Ovary (tissue), 9 donors: ENCODE measurements around the gene CLEC4A. TPM values are rescaled to one million over a fixed set of nuclear protein-coding genes. Genes with fewer than 3 reads are reported as not detected.
"Not testable (repeated sequence)": the region's sequence is repeated elsewhere in the genome, so short reads cannot be mapped to it uniquely, and the experiment has no call there.

Experiments
- DNase-seq, 5 donors: peaks; one replicate each; pipeline ENCODE4 v3.0.0-alpha.2; 2019 to 2020
- H3K27ac ChIP-seq, 2 donors: fragments of 200-600 bp; one replicate each; pipeline versions ENCODE4 v1.5.1 to v1.8.0; 2019 to 2022
- H3K27me3 ChIP-seq: fragments of 200-600 bp; one replicate; pipeline ENCODE4 v1.8.0; 2022
- H3K36me3 ChIP-seq: fragments of 200-600 bp; sonication (generic); one replicate; pipeline ENCODE4 v1.5.1; 2019
- H3K4me1 ChIP-seq: one replicate; pipeline ENCODE4 v1.8.1; 2013; ENCODE audit warnings: mild to moderate bottlenecking, moderate library complexity; ENCODE audit not compliant: insufficient read depth
- H3K4me3 ChIP-seq: fragments of 200-600 bp; sonication (generic); one replicate; pipeline ENCODE4 v1.5.1; 2017
- H3K9me3 ChIP-seq, 2 donors: fragments of 200-600 bp in 1 of 2; sonication (generic) in 1 of 2; one replicate each; pipeline versions ENCODE4 v1.5.1 to v1.8.1; 2013 to 2019; ENCODE audit warnings: mild to moderate bottlenecking in 1 of 2, moderate library complexity in 1 of 2
- CTCF ChIP-seq, 3 donors: fragments of 450-650 bp in 2 of 3; fragments of 200-600 bp in 1 of 3; IDR thresholded peaks; one replicate each; pipeline versions ENCODE4 v1.5.1 to v1.8.0; 2016 to 2022; ENCODE audit warnings: antibody characterized with exemption in 3 of 3, mild to moderate bottlenecking in 1 of 3
- EP300 ChIP-seq: sonication (generic); formaldehyde crosslinking; IDR thresholded peaks from one replicate; pipeline ENCODE4 v1.6.1; 2017; ENCODE audit warnings: antibody characterized with exemption
- POLR2A ChIP-seq: fragments of 450-650 bp; IDR thresholded peaks from one replicate; pipeline ENCODE4 v1.6.1; 2017; ENCODE audit warnings: antibody characterized with exemption, mild to moderate bottlenecking, moderate library complexity
- WGBS, 3 donors: extraction: QIAGEN DNeasy Blood & Tissue Kit in 1 of 3; methylation state at CpG; one replicate each; pipeline versions ENCODE4 v1.1.5 to v1.1.7; 2013 to 2017; 5-methylcytosine and 5-hydroxymethylcytosine counted together
- intact Hi-C, 4 donors: fragments of 100-400 bp; cut with DNase I; formaldehyde crosslinking; loops; one replicate each; pipeline versions ENCODE4 v1.11.0 to v1.15.1; 2022 to 2023
- polyA plus RNA-seq, 2 donors: library from polyadenylated mRNA; stranded (reverse); fragments of 200-250 nt in 1 of 2; fragments of 350-450 nt in 1 of 2; fragmentation: Illumina TruSeq in 1 of 2; extraction: RNeasy Lipid Tissue Mini Kit (QIAGEN cat#74804) in 1 of 2; gene quantifications; one replicate each; pipeline ENCODE4 v1.2.3, GENCODE V29; 2013 to 2014
- total RNA-seq, 7 donors: library from RNA; depleted of rRNA in 2 of 7; stranded (reverse); fragments of >200 nt in 2 of 7; fragmentation: NEBNext Ultra II Directional in 3 of 7; extraction: Animal tissue kit (Norgen Biotek cat#: 25700) in 3 of 7; gene quantifications; one replicate each; pipeline versions ENCODE4 v1.1.0 to v1.2.4, GENCODE V29; 2016 to 2023
- donor health status: DM: no; HTN: no; CAD: no; lungs with moderate emphysema.
- donor health status: DM: no; HTN: no; CAD: no.
- donor health status: Bipolar disorder and iron deficiency.
- donor health status: DM: yes; HTN: yes; CAD: no.
- donor health status: DM: no; HTN: no; CAD: no.
- donor health status: DM: yes; HTN: yes; CAD: no.

Gene CLEC4A
- total and polyA plus RNA-seq, 9 donors = 0.96 to 3.6 (median 1.8) TPM; not detected in 1

- Histone ChIP-seq H3K27me3 (no peaks in the 10 kb centered on the region), H3K27ac (no peak within 1 kb of the TSS), H3K9me3 (no peaks in the 10 kb centered on the region), H3K36me3 (no peaks in the 10 kb centered on the region), H3K4me1 (no peaks in the 10 kb centered on the region), H3K4me3 (no peak within 1 kb of the TSS)
- DNase-seq = no peak
- WGBS, 3 donors = 63 to 78% (median 72%) methylated on average over 3 of the region's 3 CpGs
- TF ChIP-seq POLR2A = no peak
- TF ChIP-seq EP300 = no peak
- TF ChIP-seq CTCF (IDR thresholded peaks at IDR 0.05) = no peak
- intact Hi-C loops = no loop called here
These were observed 33.4 kb downstream of the CLEC4A start, which contains the start of gene ZNF705A for GRCh38 chr12:8156845-8157244. ZNF705A (plus strand) TSS chr12:8157015; CDS start chr12:8172626, 15,611 bp downstream.

GRCh38 chr12:8157484-8158198, 34.2 kb downstream of the CLEC4A start:
- no peaks in the 10 kb centered on the region for H3K9me3 ChIP-seq
- H3K27ac ChIP-seq = no peak overlapping the region

DNA sequence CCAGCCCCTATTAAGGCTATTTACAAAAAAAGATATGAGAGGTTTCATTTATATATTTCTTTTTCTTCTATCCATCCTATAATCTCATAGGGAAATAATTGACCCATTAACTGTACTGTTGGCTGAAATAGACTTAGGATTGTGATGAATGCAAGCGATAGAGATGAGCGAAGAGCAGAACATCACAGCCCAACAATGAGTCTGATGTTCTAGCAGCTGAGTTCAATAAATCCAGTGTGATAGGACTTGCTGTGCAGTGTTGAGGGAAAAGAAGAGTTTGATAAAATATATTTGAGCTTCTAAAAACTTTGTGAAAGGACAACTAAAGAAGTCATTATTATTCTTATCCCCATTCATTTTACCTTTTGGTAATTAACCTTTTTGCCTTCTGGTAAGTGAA, 49.5 kb downstream of the CLEC4A start:
- 94% methylated on average over 2 of the region's 2 CpGs for WGBS, 3 donors
- H3K27ac ChIP-seq, H3K27me3 ChIP-seq, H3K4me3 ChIP-seq, H3K9me3 ChIP-seq, H3K4me1 ChIP-seq, H3K36me3 ChIP-seq, intact Hi-C loops, DNase-seq: not testable (repeated sequence)

More at GRCh38 chr12:8157484-8158198, 34.2 kb downstream of the CLEC4A start:
- Histone ChIP-seq H3K36me3 (no peaks in the 10 kb centered on the region), H3K4me1 (no peaks in the 10 kb centered on the region), H3K4me3 (no peak overlapping the region), H3K27me3 (no peaks in the 10 kb centered on the region)
- intact Hi-C loops = no loop called here
- no peak for DNase-seq
- no peak for TF ChIP-seq EP300
- no peak for TF ChIP-seq CTCF (IDR thresholded peaks at IDR 0.05)
- no peak for TF ChIP-seq POLR2A

DNA sequence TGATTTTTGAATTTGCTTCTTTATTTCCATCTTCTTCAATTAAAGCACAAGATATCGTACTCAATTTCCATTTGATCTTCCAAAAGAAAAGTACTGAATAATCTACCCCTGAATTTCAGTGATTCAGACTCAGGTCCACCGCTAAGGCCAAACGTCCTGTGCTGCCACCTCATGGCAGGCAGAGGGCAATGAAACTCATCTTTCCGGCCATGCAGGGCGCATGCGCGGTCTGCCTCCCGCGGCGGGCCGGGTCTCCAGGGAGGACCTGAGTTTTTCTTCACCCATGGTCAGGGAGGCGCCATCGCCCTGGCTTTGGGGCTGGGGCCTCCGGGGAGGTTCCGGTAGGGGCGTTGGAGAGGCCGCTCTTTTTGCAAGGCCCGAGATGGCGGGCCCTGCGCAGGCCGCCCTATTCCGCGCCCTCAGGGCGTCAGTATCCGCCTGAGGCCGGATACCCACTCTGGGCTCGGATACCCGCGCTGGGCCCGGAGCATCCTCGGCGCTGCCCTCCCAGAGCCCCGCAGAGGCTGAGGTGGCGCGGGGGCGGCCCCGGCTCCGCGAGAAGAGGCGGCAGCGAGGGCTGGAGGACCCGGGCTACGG, 56.7 kb downstream of the CLEC4A start:
- Histone ChIP-seq H3K4me3 (peak overlapping the region; percentile 78), H3K27ac (peak overlapping the region; percentile 70 to 79)
- DNase-seq = peak; percentile 71 to 84 (median 81)
- intact Hi-C loops, H3K4me1 ChIP-seq, H3K27me3 ChIP-seq, H3K9me3 ChIP-seq, H3K36me3 ChIP-seq: not testable (repeated sequence)
- peak in 1 of 3 donors; percentile 61 for TF ChIP-seq CTCF (IDR thresholded peaks at IDR 0.05)
- TF ChIP-seq POLR2A = peak; percentile 34
- 0 to 1% (median 1%) methylated on average over 20 to 43 of the region's 43 CpGs for WGBS, 3 donors

DNA sequence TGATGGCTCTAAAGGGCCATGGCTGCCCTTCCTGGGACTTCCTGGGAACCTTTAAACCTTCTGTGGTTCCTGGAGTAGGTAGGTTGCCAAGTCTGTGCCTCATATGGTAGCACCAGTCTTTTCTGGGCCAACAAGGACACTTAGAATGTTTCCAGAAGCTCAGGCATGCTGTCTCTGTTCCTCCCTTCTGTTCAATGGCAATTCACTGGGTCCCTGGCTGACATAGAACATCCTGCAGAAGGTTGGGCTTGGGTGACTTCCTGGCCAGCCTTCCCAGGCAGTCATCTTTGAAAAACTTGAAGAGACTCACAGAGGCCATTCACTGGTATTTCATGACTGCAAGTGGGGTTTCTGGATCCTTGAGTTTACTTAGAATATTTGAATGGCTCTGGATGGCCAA, 57.9 kb downstream of the CLEC4A start:
- DNase-seq, intact Hi-C loops, H3K27ac ChIP-seq, H3K36me3 ChIP-seq, H3K4me1 ChIP-seq, H3K4me3 ChIP-seq, H3K27me3 ChIP-seq, H3K9me3 ChIP-seq: not testable (repeated sequence)

GRCh38 chr12:8182923-8183322, 59.5 kb downstream of the CLEC4A start:
- H3K27me3 ChIP-seq, H3K9me3 ChIP-seq, H3K36me3 ChIP-seq, H3K4me1 ChIP-seq, H3K27ac ChIP-seq, DNase-seq, H3K4me3 ChIP-seq, intact Hi-C loops: not testable (repeated sequence)
- 97 to 100% (median 99%) methylated on average over 7 of the region's 7 CpGs for WGBS, 3 donors

DNA sequence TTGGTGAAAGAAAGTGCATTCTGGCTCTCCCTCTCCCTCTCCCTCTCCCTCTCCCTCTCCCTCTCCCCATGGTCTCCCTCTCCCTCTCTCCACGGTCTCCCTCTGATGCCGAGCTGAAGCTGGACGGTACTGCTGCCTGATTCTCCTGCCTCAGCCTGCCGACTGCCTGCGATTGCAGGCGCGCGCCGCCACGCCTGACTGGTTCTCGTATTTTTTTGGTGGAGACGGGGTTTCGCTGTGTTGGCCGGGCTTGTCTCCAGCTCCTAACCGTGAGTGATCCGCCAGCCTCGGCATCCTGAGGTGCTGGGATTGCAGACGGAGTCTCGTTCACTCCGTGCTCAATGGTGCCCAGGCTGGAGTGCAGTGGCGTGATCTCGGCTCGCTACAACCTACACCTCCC, 59.9 kb downstream of the CLEC4A start:
- H3K9me3 ChIP-seq, H3K4me3 ChIP-seq, H3K4me1 ChIP-seq, H3K27me3 ChIP-seq, intact Hi-C loops, H3K36me3 ChIP-seq, DNase-seq, H3K27ac ChIP-seq: not testable (repeated sequence)
- WGBS, 3 donors = 95 to 99% (median 97%) methylated on average over 23 of the region's 23 CpGs

- H3K4me1 ChIP-seq, H3K4me3 ChIP-seq, H3K36me3 ChIP-seq, H3K27me3 ChIP-seq, DNase-seq, H3K9me3 ChIP-seq, H3K27ac ChIP-seq, intact Hi-C loops: not testable (repeated sequence)
- 95% methylated on average over 22 of the region's 28 CpGs; no CpG with 5 or more reads in 2 of the 3 donors for WGBS, 3 donors
These were observed 60.8 kb downstream of the CLEC4A start for GRCh38 chr12:8184206-8184605.

GRCh38 chr12:8188088-8188487, 64.7 kb downstream of the CLEC4A start:
- intact Hi-C loops, H3K36me3 ChIP-seq, DNase-seq, H3K27me3 ChIP-seq, H3K4me3 ChIP-seq, H3K4me1 ChIP-seq, H3K27ac ChIP-seq, H3K9me3 ChIP-seq: not testable (repeated sequence)
- WGBS, 3 donors = 79 to 86% (median 81%) methylated on average over 2 of the region's 2 CpGs
